Esophagus muscularis mucosa (tissue), 4 donors: ENCODE data around the gene PNPO. TPM values are rescaled to one million over a fixed set of nuclear protein-coding genes. Genes with fewer than 3 reads are reported as not detected.
A peak's percentile ranks its signal among the peaks of the same experiment; 100 is the strongest.

Source experiments
- DNase-seq: peaks from one replicate; pipeline ENCODE4 v3.0.0-alpha.2; 2017; ENCODE audit errors: extremely low spot score
- H3K27ac ChIP-seq, 4 donors: fragments of 200-600 bp; sonication (generic); replicated peaks in 1 of 4; 1 replicate in 3 of 4; 2 replicates in 1 of 4; pipeline ENCODE4 v1.5.1; 2016 to 2019; ENCODE audit warnings: mild to moderate bottlenecking in 1 of 4
- H3K27me3 ChIP-seq, 4 donors: fragments of 200-600 bp; sonication (generic); one replicate each; pipeline versions ENCODE4 v1.5.1 to v1.6.0; 2016 to 2019
- H3K36me3 ChIP-seq, 4 donors: fragments of 200-600 bp; sonication (generic); one replicate each; pipeline ENCODE4 v1.5.1; 2016 to 2019
- H3K4me1 ChIP-seq, 4 donors: fragments of 200-600 bp; sonication (generic); one replicate each; pipeline ENCODE4 v1.5.1; 2016 to 2019
- H3K4me3 ChIP-seq, 4 donors: fragments of 200-600 bp; sonication (generic); 1 replicate in 2 of 4; 2 replicates in 2 of 4; pipeline ENCODE4 v1.5.1; 2016 to 2019; ENCODE audit warnings: mild to moderate bottlenecking in 4 of 4, moderate library complexity in 1 of 4
- H3K9me3 ChIP-seq, 4 donors: fragments of 200-600 bp; sonication (generic); 1 replicate in 3 of 4; 2 replicates in 1 of 4; pipeline ENCODE4 v1.5.1; 2016 to 2019
- CTCF ChIP-seq, 3 experiments: fragments of 200-600 bp in 2 of 3; fragments of 450-650 bp in 1 of 3; sonication (generic) in 2 of 3; IDR thresholded peaks; one replicate each; pipeline ENCODE4 v1.5.1; 2017 to 2019; ENCODE audit warnings: antibody characterized with exemption in 3 of 3, mild to moderate bottlenecking in 2 of 3, moderate library complexity in 1 of 3
- EP300 ChIP-seq: sonication (generic); formaldehyde crosslinking; IDR thresholded peaks from one replicate; pipeline ENCODE4 v1.6.1; 2017; ENCODE audit warnings: antibody characterized with exemption
- POLR2A ChIP-seq: fragments of 450-650 bp; IDR thresholded peaks from one replicate; pipeline ENCODE4 v1.6.1; 2017; ENCODE audit warnings: antibody characterized with exemption, moderate library complexity, mild to moderate bottlenecking, low read depth
- POLR2AphosphoS5 ChIP-seq, 2 donors: sonication (generic); formaldehyde crosslinking; IDR thresholded peaks; one replicate each; pipeline ENCODE4 v1.6.1; 2017; ENCODE audit warnings: antibody characterized with exemption in 2 of 2
- WGBS: methylation state at CpG from one replicate; pipeline ENCODE4 v1.1.5; 2018; 5-methylcytosine and 5-hydroxymethylcytosine counted together
- intact Hi-C: fragments of 100-400 bp; cut with DNase I; formaldehyde crosslinking; loops from one replicate; pipeline ENCODE4 v1.15.1; 2023
- total RNA-seq, 4 donors: library from RNA; depleted of rRNA; stranded (reverse); fragments of >200 nt; gene quantifications; one replicate each; pipeline versions ENCODE4 v1.1.0 to v1.2.1, GENCODE V29; 2016

Gene PNPO
- total RNA-seq, 4 donors from 2014 or later, result 21.2 to 32.8 (median 27.6) TPM

DNA sequence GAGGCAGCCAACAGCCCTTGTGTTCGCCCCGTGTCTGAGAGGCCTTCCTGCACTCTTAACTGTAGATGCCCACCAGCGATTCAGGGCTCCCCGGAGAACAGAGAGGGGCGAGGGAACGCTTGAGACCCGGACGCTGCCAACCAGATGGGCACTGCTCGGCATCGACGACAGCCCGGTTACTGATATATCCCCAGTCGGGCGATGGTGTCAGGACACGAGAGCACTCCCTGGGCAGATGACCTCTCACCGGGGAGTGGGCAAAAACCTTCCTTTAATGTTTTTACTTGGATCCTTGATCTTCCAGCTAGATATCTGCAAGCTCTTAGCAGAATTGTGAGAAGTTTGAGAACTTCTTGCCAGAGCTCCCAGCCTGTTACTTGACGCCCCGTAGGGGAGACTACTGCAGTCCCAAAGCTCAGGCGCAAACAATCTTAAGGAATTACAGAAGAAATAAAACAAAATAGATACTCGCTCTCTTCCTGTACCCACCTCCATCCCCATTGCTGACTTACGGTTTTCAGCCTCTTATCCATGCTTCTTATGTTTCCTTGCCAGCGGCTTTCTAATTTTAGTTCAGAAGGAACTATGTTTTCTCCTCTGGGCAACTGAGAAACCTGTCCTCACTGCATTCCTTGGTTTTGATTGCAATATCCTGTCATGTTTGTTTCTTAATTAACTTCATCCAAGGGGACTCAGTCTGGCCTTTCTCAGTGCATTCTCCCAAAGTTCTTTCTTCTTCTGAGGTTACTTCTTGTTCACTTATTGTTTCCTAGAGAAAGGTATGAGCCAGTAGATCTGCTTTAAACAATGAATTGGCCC, 44.5 kb upstream of the PNPO start:
- WGBS, result 4% methylated on average over 19 of the region's 22 CpGs
- peaks cover 0 to 3% (median 0%) of the 10 kb centered on the region in 4 donors for H3K36me3 ChIP-seq
- peaks cover 53 to 64% (median 59%) of the 10 kb centered on the region in 4 donors for H3K4me1 ChIP-seq
- intact Hi-C loops, result loop anchor here (2.0 to 10.0 kb wide), 2 partner anchors 74 to 192 kb away; partner anchors contain the start of gene CDK5RAP3
- no peak for TF ChIP-seq POLR2A
- TF ChIP-seq POLR2AphosphoS5 (IDR thresholded peaks at IDR 0.05), result no peak
- TF ChIP-seq EP300, result no peak
- no peak for TF ChIP-seq CTCF (IDR thresholded peaks at IDR 0.05)
- no peak for DNase-seq
- no peaks in the 10 kb centered on the region for H3K27me3 ChIP-seq
- H3K27ac ChIP-seq, result peak overlapping the region; percentile 95 to 100 (median 98)
- H3K9me3 ChIP-seq, result no peaks in the 10 kb centered on the region
- H3K4me3 ChIP-seq, result peak overlapping the region; percentile 71 to 97 (median 88)

GRCh38 chr17:47897561-47897960, 43.8 kb upstream of the PNPO start:
- Histone ChIP-seq H3K4me1 (peaks cover 55 to 69% (median 62%) of the 10 kb centered on the region in 4 donors), H3K27ac (peak overlapping the region; percentile 95 to 100 (median 98)), H3K4me3 (peak overlapping the region; percentile 71 to 97 (median 88)), H3K9me3 (no peaks in the 10 kb centered on the region), H3K27me3 (no peaks in the 10 kb centered on the region), H3K36me3 (peaks cover 0 to 3% (median 0%) of the 10 kb centered on the region in 4 donors)
- intact Hi-C loops, result loop anchor here (2.0 to 10.0 kb wide), 2 partner anchors 73 to 193 kb away; partner anchors contain the start of gene CDK5RAP3
- WGBS, result 68% methylated on average over 5 of the region's 5 CpGs
- no peak for DNase-seq
- TF ChIP-seq CTCF (IDR thresholded peaks at IDR 0.05) (no peak), POLR2AphosphoS5 (IDR thresholded peaks at IDR 0.05) (no peak), EP300 (no peak), POLR2A (no peak)

DNA sequence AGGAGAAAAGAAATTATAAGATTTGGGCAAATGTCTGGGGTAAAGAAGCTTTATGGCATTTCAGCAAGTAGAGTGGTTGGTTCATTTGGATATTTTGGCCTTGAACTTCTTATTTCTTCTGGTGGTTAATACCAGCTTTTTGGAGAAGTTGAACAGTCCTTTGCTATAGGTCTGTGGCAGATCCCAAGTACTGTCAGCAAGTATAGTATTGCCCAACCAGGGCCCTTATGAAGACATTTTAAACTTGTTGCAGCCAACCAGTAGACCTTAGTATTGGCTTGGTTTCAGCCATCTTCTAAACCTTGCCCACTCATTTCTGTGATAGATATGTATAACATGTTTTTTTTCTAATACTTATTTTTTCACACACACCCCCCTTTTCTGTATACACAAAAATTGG, 43.1 kb upstream of the PNPO start:
- intact Hi-C loops, result loop anchor here (10.0 kb wide), 1 partner anchor 193 kb away; no protein-coding TSS in a partner anchor
- peaks cover 55 to 76% (median 68%) of the 10 kb centered on the region in 4 donors for H3K4me1 ChIP-seq

GRCh38 chr17:47899643-47900042, 41.7 kb upstream of the PNPO start:
- Histone ChIP-seq H3K4me1 (peaks cover 61 to 84% (median 75%) of the 10 kb centered on the region in 4 donors), H3K27ac (peak overlapping the region; percentile 37 to 50 (median 46))
- intact Hi-C loops, result loop anchor here (10.0 kb wide), 1 partner anchor 195 kb away; no protein-coding TSS in a partner anchor

More for the DNA sequence above, 43.1 kb upstream of the PNPO start:
- Histone ChIP-seq H3K9me3 (no peaks in the 10 kb centered on the region), H3K27me3 (no peaks in the 10 kb centered on the region), H3K36me3 (no peaks in the 10 kb centered on the region), H3K27ac (peak overlapping the region; percentile 95 to 100 (median 98)), H3K4me3 (no peak overlapping the region)
- no peak for TF ChIP-seq EP300
- no peak for TF ChIP-seq CTCF (IDR thresholded peaks at IDR 0.05)
- TF ChIP-seq POLR2A, result no peak
- no peak for TF ChIP-seq POLR2AphosphoS5 (IDR thresholded peaks at IDR 0.05)
- no peak for DNase-seq

More at GRCh38 chr17:47899643-47900042, 41.7 kb upstream of the PNPO start:
- no peaks in the 10 kb centered on the region for H3K27me3 ChIP-seq
- TF ChIP-seq CTCF (IDR thresholded peaks at IDR 0.05) (no peak), POLR2A (no peak), POLR2AphosphoS5 (IDR thresholded peaks at IDR 0.05) (no peak), EP300 (no peak)
- no peaks in the 10 kb centered on the region for H3K36me3 ChIP-seq
- WGBS, result 73% methylated on average over 3 of the region's 5 CpGs
- DNase-seq, result no peak
- H3K9me3 ChIP-seq, result no peaks in the 10 kb centered on the region
- H3K4me3 ChIP-seq, result no peak overlapping the region
